ENCODE data around the gene FAM118B.

Gene FAM118B

DNA sequence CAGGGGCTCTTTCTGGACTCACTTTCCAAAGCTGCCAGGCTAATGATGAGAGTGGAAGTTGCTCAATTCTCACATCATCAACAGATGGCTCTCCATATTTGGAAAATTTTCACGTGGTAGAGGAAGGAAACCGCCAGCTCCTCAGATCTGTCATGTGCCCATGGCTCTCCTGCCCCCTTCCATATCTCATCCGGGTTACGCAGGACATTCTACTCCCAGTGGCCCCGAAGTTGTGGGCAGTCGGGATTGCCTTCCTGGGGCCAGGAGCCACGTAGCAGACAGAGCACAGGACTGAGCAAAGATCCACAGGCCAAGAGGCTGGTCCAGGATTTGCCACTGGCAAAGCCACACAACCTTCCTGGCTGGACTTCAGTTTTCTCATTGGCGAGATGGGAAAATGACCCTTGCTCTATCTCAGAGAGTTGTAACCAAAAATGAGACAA, 39.0 kb upstream of the FAM118B start:
- DNase-seq (ENCODE audit: low read depth, low spot score), result no peak
- H3K9me3 ChIP-seq (ENCODE audit: control insufficient read depth, insufficient read depth, low read length), result no peaks in the 10 kb centered on the region
- no peaks in the 10 kb centered on the region for H3K27me3 ChIP-seq (ENCODE audit: control insufficient read depth, insufficient read depth, low read length)
- H3K27ac ChIP-seq (ENCODE audit: low read length), result no peak overlapping the region
- H3K36me3 ChIP-seq (ENCODE audit: control insufficient read depth, insufficient read depth, low read length), result no peaks in the 10 kb centered on the region
- no peaks in the 10 kb centered on the region; the same call in 1 of the 2 replicates for H3K4me1 ChIP-seq (ENCODE audit: control insufficient read depth, insufficient read depth, low read length)
- WGBS (ENCODE audit: insufficient coverage, insufficient read length), result no CpG with 5 or more reads among the region's 8 CpGs
- H3K4me3 ChIP-seq (ENCODE audit: low read length), result no peak overlapping the region

DNA sequence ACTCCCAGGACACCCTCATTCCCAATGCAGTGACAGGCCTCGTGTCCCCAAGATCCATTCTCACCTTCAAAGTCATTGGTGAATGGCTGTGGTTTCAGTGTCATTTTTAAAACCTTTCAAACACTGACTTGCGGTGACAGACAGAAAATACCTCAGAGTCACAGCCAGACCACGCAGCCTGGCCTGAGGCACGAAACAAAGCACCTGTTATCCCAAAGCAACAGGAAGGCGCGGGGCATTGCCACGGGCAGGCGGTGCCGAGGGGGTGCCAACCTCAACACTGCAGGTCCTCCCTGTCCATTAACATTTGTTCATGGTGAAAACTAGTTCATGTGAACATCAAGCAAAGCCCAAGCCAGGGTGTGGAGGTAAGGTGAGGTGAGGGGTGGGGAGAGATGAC, 38.3 kb upstream of the FAM118B start:
- Histone ChIP-seq H3K27me3 (ENCODE audit: control insufficient read depth, insufficient read depth, low read length) (no peaks in the 10 kb centered on the region), H3K4me1 (ENCODE audit: control insufficient read depth, insufficient read depth, low read length) (no peaks in the 10 kb centered on the region; the same call in 1 of the 2 replicates), H3K27ac (ENCODE audit: low read length) (no peak overlapping the region), H3K36me3 (ENCODE audit: control insufficient read depth, insufficient read depth, low read length) (no peaks in the 10 kb centered on the region), H3K9me3 (ENCODE audit: control insufficient read depth, insufficient read depth, low read length) (no peaks in the 10 kb centered on the region), H3K4me3 (ENCODE audit: low read length) (no peak overlapping the region)
- WGBS (ENCODE audit: insufficient coverage, insufficient read length), result no CpG with 5 or more reads among the region's 9 CpGs
- no peak for DNase-seq (ENCODE audit: low read depth, low spot score)

DNA sequence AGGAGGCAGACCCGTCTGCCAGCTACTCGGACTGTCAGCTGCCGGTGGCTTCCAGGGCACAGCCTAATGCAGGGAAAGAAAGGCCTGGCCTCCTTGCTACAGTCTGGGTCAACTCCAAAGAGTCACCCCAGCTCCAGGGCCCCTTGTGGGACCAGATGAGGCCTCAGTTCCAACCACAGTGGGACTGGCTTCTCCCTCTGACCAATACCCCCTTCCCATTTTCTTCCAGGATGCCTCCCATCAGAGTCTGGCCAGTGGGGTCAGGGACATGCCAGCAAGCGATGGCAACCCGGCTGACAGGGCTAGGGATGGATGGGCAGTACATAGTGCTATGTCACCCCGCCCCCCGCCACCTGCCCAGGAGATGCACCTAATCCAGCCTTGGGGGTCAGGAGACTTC, 36.8 kb upstream of the FAM118B start:
- no peak for DNase-seq (ENCODE audit: low read depth, low spot score)
- no peaks in the 10 kb centered on the region for H3K9me3 ChIP-seq (ENCODE audit: control insufficient read depth, insufficient read depth, low read length)
- H3K27me3 ChIP-seq (ENCODE audit: control insufficient read depth, insufficient read depth, low read length), result no peaks in the 10 kb centered on the region
- no CpG with 5 or more reads among the region's 7 CpGs for WGBS (ENCODE audit: insufficient coverage, insufficient read length)
- no peak overlapping the region for H3K27ac ChIP-seq (ENCODE audit: low read length)
- no peaks in the 10 kb centered on the region for H3K36me3 ChIP-seq (ENCODE audit: control insufficient read depth, insufficient read depth, low read length)
- H3K4me1 ChIP-seq (ENCODE audit: control insufficient read depth, insufficient read depth, low read length), result no peaks in the 10 kb centered on the region
- H3K4me3 ChIP-seq (ENCODE audit: low read length), result no peak overlapping the region

DNA sequence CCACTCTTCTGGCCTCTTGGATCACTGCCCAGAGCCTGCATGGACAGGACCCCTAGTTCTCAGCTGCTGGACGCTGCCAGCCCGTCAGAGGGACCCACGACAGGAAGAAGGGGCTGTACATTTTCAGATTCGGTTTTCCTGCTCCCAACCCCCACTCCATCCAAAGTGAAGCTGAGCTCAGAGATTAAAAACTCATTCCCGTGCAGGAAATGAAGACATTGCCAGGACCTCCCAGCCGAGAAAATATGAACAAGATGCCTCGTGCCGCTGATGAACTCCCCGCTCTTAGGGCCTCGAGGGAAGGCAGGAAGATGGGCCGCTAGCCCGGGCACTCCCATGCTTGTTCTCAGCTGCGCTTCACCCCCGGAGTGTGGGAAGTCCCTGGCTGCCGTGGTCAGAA, 36.2 kb upstream of the FAM118B start:
- Histone ChIP-seq H3K36me3 (ENCODE audit: control insufficient read depth, insufficient read depth, low read length) (no peaks in the 10 kb centered on the region), H3K9me3 (ENCODE audit: control insufficient read depth, insufficient read depth, low read length) (no peaks in the 10 kb centered on the region), H3K4me1 (ENCODE audit: control insufficient read depth, insufficient read depth, low read length) (no peaks in the 10 kb centered on the region), H3K27me3 (ENCODE audit: control insufficient read depth, insufficient read depth, low read length) (no peaks in the 10 kb centered on the region), H3K4me3 (ENCODE audit: low read length) (no peak overlapping the region), H3K27ac (ENCODE audit: low read length) (no peak overlapping the region)
- no CpG with 5 or more reads among the region's 15 CpGs for WGBS (ENCODE audit: insufficient coverage, insufficient read length)
- DNase-seq (ENCODE audit: low read depth, low spot score), result no peak

DNA sequence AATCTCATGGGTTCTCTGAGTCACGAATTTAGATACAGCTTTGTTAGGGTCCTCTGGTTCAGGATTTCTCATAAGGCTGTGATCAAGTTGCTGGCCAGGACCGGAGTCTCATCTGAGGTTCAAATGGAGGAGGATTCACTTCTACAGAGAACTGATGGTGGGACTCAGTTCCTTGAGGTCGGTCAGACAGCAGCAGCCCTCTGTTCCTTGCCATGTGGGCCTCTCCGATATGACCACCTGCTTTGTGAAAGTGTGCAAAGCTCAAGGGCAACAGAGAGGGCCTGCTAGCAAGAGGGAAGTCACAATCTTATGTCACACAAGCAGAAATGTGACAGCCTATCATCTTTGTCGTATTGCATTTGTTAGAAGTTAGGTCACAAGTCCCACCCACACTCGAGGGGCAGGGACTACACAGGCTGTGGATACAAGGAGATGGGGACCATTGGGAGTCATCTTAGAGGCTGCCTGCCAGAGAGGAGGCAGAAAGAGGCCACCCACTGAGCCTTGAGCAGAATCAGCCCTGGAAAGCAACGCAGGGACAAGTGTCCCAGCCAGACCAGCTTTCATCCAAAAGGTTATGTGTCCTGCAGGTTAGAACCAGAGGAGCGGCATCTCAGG, 34.6 kb upstream of the FAM118B start:
- Histone ChIP-seq H3K9me3 (ENCODE audit: control insufficient read depth, insufficient read depth, low read length) (no peaks in the 10 kb centered on the region), H3K4me3 (ENCODE audit: low read length) (no peak overlapping the region), H3K27ac (ENCODE audit: low read length) (no peak overlapping the region), H3K27me3 (ENCODE audit: control insufficient read depth, insufficient read depth, low read length) (no peaks in the 10 kb centered on the region), H3K4me1 (ENCODE audit: control insufficient read depth, insufficient read depth, low read length) (peaks cover 1% of the 10 kb centered on the region; the same call in 1 of the 2 replicates), H3K36me3 (ENCODE audit: control insufficient read depth, insufficient read depth, low read length) (no peaks in the 10 kb centered on the region)
- no CpG with 5 or more reads among the region's 8 CpGs for WGBS (ENCODE audit: insufficient coverage, insufficient read length)
- DNase-seq (ENCODE audit: low read depth, low spot score), result no peak

DNA sequence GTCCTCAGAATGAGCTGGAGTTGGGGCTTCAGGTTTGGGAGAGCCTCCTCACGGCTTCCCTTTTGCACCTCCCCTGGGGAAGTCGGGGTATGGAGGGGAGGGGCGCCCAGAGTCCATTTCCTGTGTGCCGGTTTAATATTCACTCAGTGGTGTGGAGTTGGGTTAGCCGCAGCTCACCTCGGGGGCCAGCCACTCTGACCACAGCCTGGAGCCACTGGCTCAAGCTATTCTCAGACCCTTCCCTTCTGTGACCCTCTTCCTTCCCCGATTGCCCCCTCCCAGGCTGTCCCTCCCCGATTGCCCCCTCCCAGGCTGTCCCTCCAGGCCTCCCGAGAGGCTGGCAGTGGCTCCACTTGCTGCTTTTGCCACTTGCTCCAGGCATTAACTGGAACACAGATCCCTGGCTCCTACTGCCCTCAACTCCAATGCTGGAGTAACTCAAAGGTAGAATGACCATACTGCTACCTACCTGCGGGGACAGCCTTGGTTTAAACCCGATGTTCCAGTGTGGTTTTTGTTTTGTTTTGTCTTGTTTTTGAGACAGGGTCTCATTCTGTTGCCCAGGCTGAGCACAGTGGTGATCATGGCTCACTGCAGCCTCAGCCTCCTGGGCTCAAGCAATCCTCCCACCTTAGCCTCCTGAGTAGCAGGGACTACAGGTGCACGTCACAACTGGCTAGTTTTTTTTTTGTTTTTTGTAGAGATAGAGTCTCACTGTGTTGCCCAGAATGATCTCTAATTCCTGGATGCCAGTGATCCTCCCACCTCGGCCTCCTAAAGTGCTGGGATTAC, 29.4 kb upstream of the FAM118B start:
- no CpG with 5 or more reads among the region's 13 CpGs for WGBS (ENCODE audit: insufficient coverage, insufficient read length)
- peaks cover 3% of the 10 kb centered on the region; the same call in 1 of the 2 replicates for H3K4me1 ChIP-seq (ENCODE audit: control insufficient read depth, insufficient read depth, low read length)

DNA sequence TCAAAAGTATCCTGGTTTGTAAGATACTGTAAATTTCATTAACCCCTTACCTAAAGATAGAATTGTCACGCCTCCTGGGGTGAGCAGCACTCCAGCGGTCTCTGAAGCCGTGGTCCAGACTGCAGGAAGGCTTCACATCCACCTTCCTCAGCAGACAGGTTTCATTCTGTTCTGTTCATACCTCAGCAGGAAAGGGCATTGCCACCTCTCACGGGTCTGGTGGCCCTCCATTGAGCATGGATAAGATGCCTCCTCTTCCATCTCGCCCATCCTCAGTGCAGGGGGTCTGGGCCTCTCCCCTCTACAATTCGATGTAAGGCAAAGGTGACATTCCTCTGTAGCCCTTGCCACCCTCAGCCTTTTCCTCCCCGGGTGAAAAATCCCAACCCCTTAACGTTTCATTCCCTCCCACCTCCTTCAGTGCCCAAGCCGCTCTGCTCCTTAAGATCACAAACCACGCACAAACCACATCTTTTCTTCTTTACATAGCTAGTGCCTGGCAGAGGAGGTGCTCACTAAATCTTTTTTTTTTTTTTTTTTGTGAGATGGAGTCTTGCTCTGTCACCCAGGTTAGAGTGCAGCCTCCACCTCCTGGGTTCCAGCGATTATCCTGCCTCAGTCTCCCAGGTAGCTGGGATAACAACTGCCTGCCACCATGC, 28.7 kb upstream of the FAM118B start:
- Histone ChIP-seq H3K36me3 (ENCODE audit: control insufficient read depth, insufficient read depth, low read length) (no peaks in the 10 kb centered on the region), H3K4me3 (ENCODE audit: low read length) (no peak overlapping the region), H3K27me3 (ENCODE audit: control insufficient read depth, insufficient read depth, low read length) (no peaks in the 10 kb centered on the region), H3K4me1 (ENCODE audit: control insufficient read depth, insufficient read depth, low read length) (peaks cover 3% of the 10 kb centered on the region; the same call in 1 of the 2 replicates), H3K27ac (ENCODE audit: low read length) (no peak overlapping the region), H3K9me3 (ENCODE audit: control insufficient read depth, insufficient read depth, low read length) (no peaks in the 10 kb centered on the region)
- DNase-seq (ENCODE audit: low read depth, low spot score), result no peak
- WGBS (ENCODE audit: insufficient coverage, insufficient read length), result 100% methylated on average over 3 of the region's 11 CpGs

More for the DNA sequence above, 29.4 kb upstream of the FAM118B start:
- Histone ChIP-seq H3K27me3 (ENCODE audit: control insufficient read depth, insufficient read depth, low read length) (no peaks in the 10 kb centered on the region), H3K27ac (ENCODE audit: low read length) (no peak overlapping the region), H3K9me3 (ENCODE audit: control insufficient read depth, insufficient read depth, low read length) (no peaks in the 10 kb centered on the region), H3K4me3 (ENCODE audit: low read length) (no peak overlapping the region), H3K36me3 (ENCODE audit: control insufficient read depth, insufficient read depth, low read length) (no peaks in the 10 kb centered on the region)
- no peak for DNase-seq (ENCODE audit: low read depth, low spot score)

DNA sequence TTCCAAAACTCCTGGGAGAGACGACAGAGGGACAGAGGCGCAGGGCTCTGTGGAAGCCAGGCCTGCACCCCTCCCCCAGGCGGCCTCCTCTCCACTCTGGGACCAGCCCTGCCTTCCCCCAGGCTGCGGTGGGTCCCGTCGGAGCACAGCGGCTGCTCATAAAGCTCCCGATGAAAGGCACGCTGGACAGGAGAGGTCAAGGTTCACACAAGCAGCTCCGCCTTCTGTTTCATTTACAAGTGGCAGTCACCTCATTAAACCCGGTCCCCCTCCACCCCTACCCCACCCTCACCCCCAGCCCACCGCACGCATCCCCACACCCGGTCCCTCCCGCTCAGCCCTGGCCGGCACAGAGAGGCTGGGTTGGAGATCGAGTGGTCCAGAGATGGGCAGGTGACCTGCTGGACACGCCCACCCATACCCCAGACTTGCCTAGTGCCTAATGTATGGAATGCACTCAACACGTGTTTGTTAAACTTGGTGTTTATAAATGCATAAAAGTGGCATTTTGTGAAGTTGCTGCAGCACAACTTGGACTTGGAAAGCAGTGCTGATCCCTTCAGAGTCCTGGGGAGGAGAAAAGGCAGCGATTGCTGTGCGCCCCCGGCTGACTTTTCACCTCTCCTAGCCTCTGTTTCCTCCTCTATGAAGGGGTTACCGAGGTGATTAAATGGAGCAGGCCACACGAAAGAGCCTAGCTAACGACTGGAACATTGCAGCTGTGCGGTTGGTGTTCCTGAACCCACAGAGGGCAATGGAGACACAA, 26.1 kb upstream of the FAM118B start:
- Histone ChIP-seq H3K9me3 (ENCODE audit: control insufficient read depth, insufficient read depth, low read length) (no peaks in the 10 kb centered on the region), H3K4me1 (ENCODE audit: control insufficient read depth, insufficient read depth, low read length) (peaks cover 3% of the 10 kb centered on the region; the same call in 1 of the 2 replicates), H3K36me3 (ENCODE audit: control insufficient read depth, insufficient read depth, low read length) (no peaks in the 10 kb centered on the region), H3K27ac (ENCODE audit: low read length) (no peak overlapping the region), H3K27me3 (ENCODE audit: control insufficient read depth, insufficient read depth, low read length) (no peaks in the 10 kb centered on the region), H3K4me3 (ENCODE audit: low read length) (no peak overlapping the region)
- WGBS (ENCODE audit: insufficient coverage, insufficient read length), result no CpG with 5 or more reads among the region's 26 CpGs
- no peak for DNase-seq (ENCODE audit: low read depth, low spot score)

DNA sequence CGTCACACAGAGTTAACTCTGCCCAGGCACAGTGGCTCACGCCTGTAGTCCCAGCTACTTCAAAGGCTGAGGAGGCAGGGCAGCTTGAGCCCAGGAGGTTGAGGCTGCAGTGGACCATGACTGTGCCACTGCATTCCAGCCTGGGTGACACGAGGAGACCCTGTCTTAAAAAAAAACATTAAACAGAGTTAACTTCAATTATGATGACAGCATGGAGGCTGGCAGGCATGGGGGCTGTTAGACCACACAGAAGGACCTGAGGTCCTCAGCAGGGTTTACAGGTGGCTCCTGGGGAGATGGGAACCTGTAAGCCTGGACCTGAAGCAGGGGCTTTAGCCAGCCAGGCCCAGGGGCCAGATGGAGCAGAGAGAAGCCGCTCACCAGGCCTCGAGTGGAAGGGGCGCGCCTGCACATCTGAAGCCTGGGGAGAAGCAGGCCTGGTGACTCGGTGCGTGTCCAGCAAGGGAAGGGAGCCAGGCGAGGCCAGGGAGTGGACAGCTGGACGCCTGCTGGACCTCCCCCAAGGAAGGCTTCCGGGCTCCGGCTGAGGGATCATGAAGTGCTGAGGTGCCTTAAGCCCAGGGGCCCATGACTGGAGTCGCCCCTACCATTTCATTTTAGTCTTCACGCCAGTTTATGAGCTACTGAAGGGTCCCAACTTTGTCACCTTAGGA, 25.4 kb upstream of the FAM118B start:
- WGBS (ENCODE audit: insufficient coverage, insufficient read length), result no CpG with 5 or more reads among the region's 15 CpGs
- Histone ChIP-seq H3K4me1 (ENCODE audit: control insufficient read depth, insufficient read depth, low read length) (peaks cover 3% of the 10 kb centered on the region; the same call in 1 of the 2 replicates), H3K27me3 (ENCODE audit: control insufficient read depth, insufficient read depth, low read length) (no peaks in the 10 kb centered on the region), H3K4me3 (ENCODE audit: low read length) (no peak overlapping the region), H3K27ac (ENCODE audit: low read length) (no peak overlapping the region), H3K9me3 (ENCODE audit: control insufficient read depth, insufficient read depth, low read length) (no peaks in the 10 kb centered on the region), H3K36me3 (ENCODE audit: control insufficient read depth, insufficient read depth, low read length) (peaks cover 3% of the 10 kb centered on the region; the same call in 1 of the 2 replicates)
- DNase-seq (ENCODE audit: low read depth, low spot score), result no peak

All from iPS DF 6.9 (cell line).